Tibial nerve (tissue), 4 donors: ENCODE results near the gene SLC8A2.

Experiments
- EP300 ChIP-seq, 2 donors: sonication (generic); formaldehyde crosslinking; IDR thresholded peaks; one replicate each; pipeline ENCODE4 v1.6.1; 2017; ENCODE audit warnings: antibody characterized with exemption in 2 of 2, mild to moderate bottlenecking in 1 of 2
- POLR2A ChIP-seq, 2 donors: fragments of 450-650 bp; IDR thresholded peaks; one replicate each; pipeline ENCODE4 v1.6.1; 2017; ENCODE audit warnings: antibody characterized with exemption in 2 of 2, mild to moderate bottlenecking in 2 of 2, moderate library complexity in 2 of 2
- TF ChIP-seq, protein P1 (sequence below), 5 experiments: fragments of 200-600 bp in 3 of 5; fragments of 450-650 bp in 2 of 5; sonication (generic) in 3 of 5; IDR thresholded peaks; one replicate each; pipeline ENCODE4 v1.5.1; 2016 to 2019; ENCODE audit warnings: antibody characterized with exemption in 5 of 5, mild to moderate bottlenecking in 3 of 5, moderate library complexity in 2 of 5

GRCh38 chr19:47507924-47508553, 36.3 kb upstream of the SLC8A2 start:
- TF ChIP-seq, protein P1, sequence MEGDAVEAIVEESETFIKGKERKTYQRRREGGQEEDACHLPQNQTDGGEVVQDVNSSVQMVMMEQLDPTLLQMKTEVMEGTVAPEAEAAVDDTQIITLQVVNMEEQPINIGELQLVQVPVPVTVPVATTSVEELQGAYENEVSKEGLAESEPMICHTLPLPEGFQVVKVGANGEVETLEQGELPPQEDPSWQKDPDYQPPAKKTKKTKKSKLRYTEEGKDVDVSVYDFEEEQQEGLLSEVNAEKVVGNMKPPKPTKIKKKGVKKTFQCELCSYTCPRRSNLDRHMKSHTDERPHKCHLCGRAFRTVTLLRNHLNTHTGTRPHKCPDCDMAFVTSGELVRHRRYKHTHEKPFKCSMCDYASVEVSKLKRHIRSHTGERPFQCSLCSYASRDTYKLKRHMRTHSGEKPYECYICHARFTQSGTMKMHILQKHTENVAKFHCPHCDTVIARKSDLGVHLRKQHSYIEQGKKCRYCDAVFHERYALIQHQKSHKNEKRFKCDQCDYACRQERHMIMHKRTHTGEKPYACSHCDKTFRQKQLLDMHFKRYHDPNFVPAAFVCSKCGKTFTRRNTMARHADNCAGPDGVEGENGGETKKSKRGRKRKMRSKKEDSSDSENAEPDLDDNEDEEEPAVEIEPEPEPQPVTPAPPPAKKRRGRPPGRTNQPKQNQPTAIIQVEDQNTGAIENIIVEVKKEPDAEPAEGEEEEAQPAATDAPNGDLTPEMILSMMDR (IDR thresholded peaks at IDR 0.05): no peak
- TF ChIP-seq POLR2A (IDR thresholded peaks at IDR 0.05) (no peak), EP300 (IDR thresholded peaks at IDR 0.05) (no peak)
